Kidney (tissue), 14 donors: ENCODE measurements around the gene DNAJB6. TPM values are rescaled to one million over a fixed set of nuclear protein-coding genes. Genes with fewer than 3 reads are reported as not detected.

Source experiments
- DNase-seq, 5 donors: peaks; one replicate each; pipeline ENCODE4 v3.0.0-alpha.2; 2013 to 2020
- FAIRE-seq: peaks from 2 replicates; lab custom pipeline; 2012; peaks lifted over from hg19 to GRCh38; lab: Jason Lieb, UNC
- H3K27ac ChIP-seq, 2 donors: one replicate each; pipeline ENCODE4 v1.7.0; 2013; ENCODE audit warnings: low read depth in 2 of 2, low read length in 2 of 2, inconsistent platforms in 1 of 2
- H3K27me3 ChIP-seq: one replicate; pipeline ENCODE4 v1.7.1; 2013; ENCODE audit warnings: low read length, inconsistent platforms; ENCODE audit not compliant: control insufficient read depth, insufficient read depth
- H3K36me3 ChIP-seq, 3 donors: one replicate each; pipeline versions ENCODE4 v1.7.0 to v1.7.1; 2013; ENCODE audit warnings: low read length in 3 of 3, control low read depth in 1 of 3, inconsistent platforms in 1 of 3; ENCODE audit not compliant: insufficient read depth in 3 of 3, control insufficient read depth in 2 of 3
- H3K4me1 ChIP-seq, 3 donors: one replicate each; pipeline versions ENCODE4 v1.7.0 to v1.7.1; 2013; ENCODE audit warnings: low read length in 3 of 3, inconsistent platforms in 1 of 3, low read depth in 1 of 3; ENCODE audit not compliant: control insufficient read depth in 2 of 3, insufficient read depth in 2 of 3
- H3K4me3 ChIP-seq, 3 donors: one replicate each; pipeline versions ENCODE4 v1.7.0 to v1.8.1; 2013; ENCODE audit warnings: low read length in 3 of 3, control low read depth in 1 of 3, inconsistent platforms in 1 of 3
- H3K9ac ChIP-seq, 3 donors: one replicate each; pipeline versions ENCODE4 v1.7.0 to v1.7.1; 2013; ENCODE audit warnings: low read length in 3 of 3, control low read depth in 1 of 3, inconsistent platforms in 1 of 3
- H3K9me3 ChIP-seq, 3 donors: one replicate each; pipeline versions ENCODE4 v1.7.0 to v1.7.1; 2013; ENCODE audit warnings: low read length in 3 of 3, control low read depth in 1 of 3, inconsistent platforms in 1 of 3; ENCODE audit not compliant: control insufficient read depth in 2 of 3, insufficient read depth in 1 of 3
- intact Hi-C: fragments of 100-400 bp; cut with DNase I; formaldehyde crosslinking; loops from one replicate; pipeline ENCODE4 v1.11.1; 2022
- polyA plus RNA-seq: library from polyadenylated mRNA; stranded (reverse); fragments of 350-450 nt; fragmentation: Illumina TruSeq; extraction: RNeasy Lipid Tissue Mini Kit (QIAGEN cat#74804); gene quantifications from one replicate; pipeline ENCODE4 v1.2.3, GENCODE V29; 2014; ENCODE audit warnings: low read depth, low replicate concordance; ENCODE audit not compliant: insufficient read depth
- total RNA-seq: library from RNA; stranded (reverse); fragmentation: NEBNext Ultra II Directional; extraction: Animal tissue kit (Norgen Biotek cat#: 25700); gene quantifications from one replicate; pipeline ENCODE4 v1.2.1, GENCODE V29; 2021
- TF ChIP-seq, protein P1 (sequence below): IDR thresholded peaks from 3 replicates; pipeline ENCODE4 v1.5.1; 2012; ENCODE audit warnings: mild to moderate bottlenecking, moderate library complexity, borderline replicate concordance; ENCODE audit not compliant: insufficient read depth; ENCODE audit errors: extremely low read depth
- donor health status: control.
- donor health status: control.
- donor health status: control.
- donor health status: control.
- donor health status: control.
- donor health status: DM: yes; HTN: yes; CAD: no.
- donor health status: Normal renal cell carcinoma (clear cell type).

The DNAJB6 gene
- total and polyA plus RNA-seq, 2 donors from 2014 or later: 74.5 to 86.8 TPM

DNA sequence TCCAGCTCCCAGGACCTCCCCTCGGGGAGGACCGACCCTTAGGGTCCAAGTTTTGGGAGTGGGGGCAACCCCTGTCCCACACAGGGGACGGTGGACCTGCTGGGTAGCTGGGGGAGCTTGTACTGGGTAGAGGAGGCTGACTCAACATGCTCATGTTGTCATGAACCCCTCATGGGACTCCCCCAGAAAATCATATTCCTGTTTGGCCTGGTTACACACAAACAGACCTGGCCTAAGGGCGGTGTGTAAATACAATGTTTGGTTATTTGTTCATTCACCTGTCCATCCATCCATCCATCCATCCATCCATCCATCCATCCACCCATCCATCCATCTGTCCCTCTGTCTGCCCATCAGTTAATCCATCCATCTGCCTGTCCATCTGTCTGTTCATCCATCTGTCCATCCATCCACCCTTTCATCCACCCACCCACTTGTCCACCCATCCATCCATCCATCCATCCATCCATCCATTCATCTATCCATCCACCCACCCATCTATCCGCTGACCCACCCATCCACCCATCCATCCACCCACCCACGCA, 92.9 kb downstream of the DNAJB6 start:
- Histone ChIP-seq H3K9ac (no peak overlapping the region), H3K9me3 (peaks cover 0 to 2% (median 0%) of the 10 kb centered on the region in 3 donors), H3K4me3 (no peak overlapping the region), H3K36me3 (no peaks in the 10 kb centered on the region), H3K27ac (no peak overlapping the region), H3K4me1 (peaks cover 0 to 9% (median 0%) of the 10 kb centered on the region in 3 donors), H3K27me3 (no peaks in the 10 kb centered on the region)
- intact Hi-C loops: no loop called here
- DNase-seq (peak in 1 of 5 donors; percentile 32), FAIRE-seq (no peak)
- TF ChIP-seq, protein P1, sequence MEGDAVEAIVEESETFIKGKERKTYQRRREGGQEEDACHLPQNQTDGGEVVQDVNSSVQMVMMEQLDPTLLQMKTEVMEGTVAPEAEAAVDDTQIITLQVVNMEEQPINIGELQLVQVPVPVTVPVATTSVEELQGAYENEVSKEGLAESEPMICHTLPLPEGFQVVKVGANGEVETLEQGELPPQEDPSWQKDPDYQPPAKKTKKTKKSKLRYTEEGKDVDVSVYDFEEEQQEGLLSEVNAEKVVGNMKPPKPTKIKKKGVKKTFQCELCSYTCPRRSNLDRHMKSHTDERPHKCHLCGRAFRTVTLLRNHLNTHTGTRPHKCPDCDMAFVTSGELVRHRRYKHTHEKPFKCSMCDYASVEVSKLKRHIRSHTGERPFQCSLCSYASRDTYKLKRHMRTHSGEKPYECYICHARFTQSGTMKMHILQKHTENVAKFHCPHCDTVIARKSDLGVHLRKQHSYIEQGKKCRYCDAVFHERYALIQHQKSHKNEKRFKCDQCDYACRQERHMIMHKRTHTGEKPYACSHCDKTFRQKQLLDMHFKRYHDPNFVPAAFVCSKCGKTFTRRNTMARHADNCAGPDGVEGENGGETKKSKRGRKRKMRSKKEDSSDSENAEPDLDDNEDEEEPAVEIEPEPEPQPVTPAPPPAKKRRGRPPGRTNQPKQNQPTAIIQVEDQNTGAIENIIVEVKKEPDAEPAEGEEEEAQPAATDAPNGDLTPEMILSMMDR: no peak

DNA sequence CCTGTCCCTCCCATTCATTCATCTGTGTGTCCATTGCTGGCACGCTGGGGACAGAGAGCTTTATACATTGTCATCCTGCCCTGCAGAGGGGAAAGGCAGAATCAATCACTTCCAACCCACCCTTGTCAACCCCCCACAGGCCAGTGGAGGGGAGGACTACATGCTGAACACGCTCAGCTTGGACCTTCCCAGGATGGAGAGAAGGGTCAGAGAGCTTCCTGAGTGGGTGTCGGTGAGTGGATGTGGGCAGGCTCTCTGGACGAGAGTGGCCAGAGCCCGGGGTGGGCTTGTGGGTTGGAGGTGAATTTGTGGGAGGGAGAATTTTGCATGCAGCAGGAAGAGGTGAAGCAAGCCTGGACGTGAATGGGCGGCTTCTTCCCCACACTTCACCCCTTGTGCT, 93.9 kb downstream of the DNAJB6 start:
- DNase-seq: no peak
- TF ChIP-seq, protein P1: no peak
- Histone ChIP-seq H3K9ac (no peak overlapping the region), H3K4me3 (no peak overlapping the region), H3K9me3 (peaks cover 0 to 2% (median 0%) of the 10 kb centered on the region in 3 donors), H3K36me3 (no peaks in the 10 kb centered on the region), H3K27me3 (no peaks in the 10 kb centered on the region), H3K4me1 (peaks cover 0 to 9% (median 0%) of the 10 kb centered on the region in 3 donors), H3K27ac (no peak overlapping the region)
- intact Hi-C loops: no loop called here
- no peak for FAIRE-seq

DNA sequence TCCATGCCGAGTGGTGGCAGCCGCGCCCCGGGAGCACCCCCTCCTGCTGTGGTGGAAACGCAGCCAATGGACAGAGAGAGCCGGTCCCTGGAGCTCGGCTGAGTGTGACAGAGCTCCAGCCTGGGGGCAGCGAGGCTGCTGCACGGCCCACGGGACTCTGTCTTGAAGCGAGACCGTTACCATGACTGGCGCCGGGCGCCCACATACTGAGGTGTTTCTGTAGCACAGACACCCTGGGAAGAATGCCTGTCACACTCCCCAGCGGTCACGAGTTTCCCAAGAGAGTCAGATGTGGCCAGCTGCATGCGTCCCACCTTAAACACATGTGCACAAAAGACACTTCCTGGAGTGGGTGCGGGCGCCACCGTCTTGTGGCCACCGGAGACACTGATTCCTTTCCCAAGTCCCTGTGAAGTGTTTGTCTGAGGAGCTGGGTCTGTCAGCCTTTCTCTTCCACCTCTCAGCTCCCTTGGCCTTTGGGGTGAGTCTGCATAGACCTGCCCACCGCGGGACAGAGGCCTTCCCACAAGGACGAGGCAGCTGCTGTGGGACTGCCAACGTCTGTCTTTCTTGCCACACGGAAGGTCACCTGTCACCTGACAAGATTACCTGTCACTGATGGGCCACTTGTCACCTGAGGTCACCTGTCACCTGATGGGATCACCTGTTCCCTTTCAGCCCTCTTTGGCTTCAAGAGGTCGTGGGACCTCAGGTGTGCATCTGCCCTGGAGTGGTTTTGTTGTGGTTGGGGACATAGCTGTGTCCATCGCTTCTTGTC, 94.6 kb downstream of the DNAJB6 start:
- no peak overlapping the region for H3K27ac ChIP-seq
- H3K9me3 ChIP-seq: peaks cover 0 to 2% (median 0%) of the 10 kb centered on the region in 3 donors
- no peaks in the 10 kb centered on the region for H3K36me3 ChIP-seq
- no peak overlapping the region for H3K9ac ChIP-seq
- TF ChIP-seq, protein P1: no peak
- intact Hi-C loops: no loop called here
- peaks cover 0 to 9% (median 0%) of the 10 kb centered on the region in 3 donors for H3K4me1 ChIP-seq
- no peaks in the 10 kb centered on the region for H3K27me3 ChIP-seq
- DNase-seq (peak in 2 of 5 donors; percentile 10 to 74), FAIRE-seq (no peak)
- H3K4me3 ChIP-seq: no peak overlapping the region
